Measurements from ENCODE around the gene DCP1A. TPM values are rescaled to one million over a fixed set of nuclear protein-coding genes. Genes with fewer than 3 reads are reported as not detected.
"Not testable (repeated sequence)": the region's sequence is repeated elsewhere in the genome, so short reads cannot be mapped to it uniquely, and the experiment has no call there.

Gene DCP1A
- total RNA-seq, 1 experiment from 2014 or later, result 32.9 TPM

DNA sequence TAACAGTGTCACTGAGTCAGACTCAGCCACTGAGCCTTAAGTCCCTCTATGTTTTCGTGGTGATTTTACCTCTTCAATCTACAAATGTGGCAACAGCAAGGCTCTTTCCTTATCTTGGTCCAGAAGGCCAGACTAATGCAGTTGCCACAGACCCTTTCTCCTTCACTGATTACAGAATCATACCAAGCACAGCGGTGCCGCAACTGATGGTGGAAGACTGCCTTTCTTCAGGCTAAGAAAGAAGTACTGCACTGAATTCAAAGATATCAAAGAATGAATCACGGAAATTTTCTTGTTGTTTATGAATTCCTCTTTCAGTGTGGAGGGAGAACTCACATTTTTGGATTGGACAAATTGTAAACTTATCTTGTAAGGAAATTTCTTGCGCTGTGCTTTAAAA is 18.6 kb downstream of the DCP1A start:
- H3K27ac Mint-ChIP-seq (ENCODE audit: unreplicated experiment), result no peak overlapping the region
- CTCF ChIA-PET, result no interaction called here
- intact Hi-C loops (cut with micrococcal nuclease; ENCODE audit: unreplicated experiment), result no loop called here
- H3K9me3 Mint-ChIP-seq (ENCODE audit: unreplicated experiment), result no peaks in the 10 kb centered on the region
- BruUV-seq (replicated peaks), result no TSS peak
- peak in 1 of 2 experiments; percentile 17 for DNase-seq
- Histone ChIP-seq H3K9me3 (0 out of 2 replicates have a peak, but pooled peaks cover 3% of the 10 kb centered on the region), H3K4me3 (ENCODE audit: low read depth, low read length) (no peak overlapping the region), H3K4me1 (peaks cover 16% of the 10 kb centered on the region), H3K27me3 (replicated peaks; ENCODE audit: control insufficient read depth, insufficient read depth, low read length) (no peaks in the 10 kb centered on the region), H3K36me3 (ENCODE audit: control insufficient read depth, insufficient read depth, low read length) (peaks cover 4% of the 10 kb centered on the region; the same call in 1 of the 2 replicates)
- H3K27me3 Mint-ChIP-seq (ENCODE audit: insufficient read depth, unreplicated experiment), result no peaks in the 10 kb centered on the region
- TF ChIP-seq, protein P1, sequence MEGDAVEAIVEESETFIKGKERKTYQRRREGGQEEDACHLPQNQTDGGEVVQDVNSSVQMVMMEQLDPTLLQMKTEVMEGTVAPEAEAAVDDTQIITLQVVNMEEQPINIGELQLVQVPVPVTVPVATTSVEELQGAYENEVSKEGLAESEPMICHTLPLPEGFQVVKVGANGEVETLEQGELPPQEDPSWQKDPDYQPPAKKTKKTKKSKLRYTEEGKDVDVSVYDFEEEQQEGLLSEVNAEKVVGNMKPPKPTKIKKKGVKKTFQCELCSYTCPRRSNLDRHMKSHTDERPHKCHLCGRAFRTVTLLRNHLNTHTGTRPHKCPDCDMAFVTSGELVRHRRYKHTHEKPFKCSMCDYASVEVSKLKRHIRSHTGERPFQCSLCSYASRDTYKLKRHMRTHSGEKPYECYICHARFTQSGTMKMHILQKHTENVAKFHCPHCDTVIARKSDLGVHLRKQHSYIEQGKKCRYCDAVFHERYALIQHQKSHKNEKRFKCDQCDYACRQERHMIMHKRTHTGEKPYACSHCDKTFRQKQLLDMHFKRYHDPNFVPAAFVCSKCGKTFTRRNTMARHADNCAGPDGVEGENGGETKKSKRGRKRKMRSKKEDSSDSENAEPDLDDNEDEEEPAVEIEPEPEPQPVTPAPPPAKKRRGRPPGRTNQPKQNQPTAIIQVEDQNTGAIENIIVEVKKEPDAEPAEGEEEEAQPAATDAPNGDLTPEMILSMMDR (IDR thresholded peaks at IDR 0.05; ENCODE audit: insufficient read depth in 1 of 2, low read depth in 1 of 2, low read length in 1 of 2, severe bottlenecking in 1 of 2, unreplicated experiment in 1 of 2), result no peak
- POLR2A ChIA-PET, result no interaction called here
- peaks cover 58% of the 10 kb centered on the region for H3K36me3 Mint-ChIP-seq (ENCODE audit: insufficient read depth, unreplicated experiment)
- H3K4me1 Mint-ChIP-seq (ENCODE audit: low read depth, unreplicated experiment), result peaks cover 14% of the 10 kb centered on the region
- H3K4me3 Mint-ChIP-seq (ENCODE audit: unreplicated experiment), result no peak overlapping the region

DNA sequence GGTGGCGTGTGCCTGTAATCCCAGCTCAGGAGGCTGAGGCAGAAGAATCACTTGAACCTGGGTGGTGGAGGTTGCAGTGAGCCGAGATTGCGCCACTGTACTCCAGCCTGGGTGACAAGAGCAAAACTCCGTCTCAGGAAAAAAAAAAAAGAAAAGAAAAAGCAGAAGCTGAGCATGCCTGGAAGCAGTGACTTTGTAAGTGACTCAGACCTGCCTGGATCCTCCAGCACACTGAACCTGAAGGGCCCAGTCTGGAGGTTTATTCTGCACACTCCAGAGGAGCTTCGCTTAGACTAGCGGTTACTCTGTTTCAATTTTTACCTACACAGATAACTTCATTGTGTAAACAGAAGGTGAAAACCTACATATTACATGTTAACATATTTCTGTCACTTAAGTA is 19.4 kb downstream of the DCP1A start:
- H3K27me3 Mint-ChIP-seq (ENCODE audit: insufficient read depth, unreplicated experiment); BruUV-seq (replicated peaks); H3K9me3 Mint-ChIP-seq (ENCODE audit: unreplicated experiment); intact Hi-C loops (cut with micrococcal nuclease; ENCODE audit: unreplicated experiment); H3K36me3 ChIP-seq (ENCODE audit: control insufficient read depth, insufficient read depth, low read length); H3K27me3 ChIP-seq (replicated peaks; ENCODE audit: control insufficient read depth, insufficient read depth, low read length); H3K9me3 ChIP-seq; H3K27ac Mint-ChIP-seq (ENCODE audit: unreplicated experiment); CTCF ChIA-PET; POLR2A ChIA-PET; DNase-seq; H3K4me3 ChIP-seq (ENCODE audit: low read depth, low read length); H3K4me3 Mint-ChIP-seq (ENCODE audit: unreplicated experiment): not testable (repeated sequence)
- peaks cover 22% of the 10 kb centered on the region for H3K4me1 ChIP-seq
- H3K36me3 Mint-ChIP-seq (ENCODE audit: insufficient read depth, unreplicated experiment), result peaks cover 53% of the 10 kb centered on the region
- peaks cover 14% of the 10 kb centered on the region for H3K4me1 Mint-ChIP-seq (ENCODE audit: low read depth, unreplicated experiment)

DNA sequence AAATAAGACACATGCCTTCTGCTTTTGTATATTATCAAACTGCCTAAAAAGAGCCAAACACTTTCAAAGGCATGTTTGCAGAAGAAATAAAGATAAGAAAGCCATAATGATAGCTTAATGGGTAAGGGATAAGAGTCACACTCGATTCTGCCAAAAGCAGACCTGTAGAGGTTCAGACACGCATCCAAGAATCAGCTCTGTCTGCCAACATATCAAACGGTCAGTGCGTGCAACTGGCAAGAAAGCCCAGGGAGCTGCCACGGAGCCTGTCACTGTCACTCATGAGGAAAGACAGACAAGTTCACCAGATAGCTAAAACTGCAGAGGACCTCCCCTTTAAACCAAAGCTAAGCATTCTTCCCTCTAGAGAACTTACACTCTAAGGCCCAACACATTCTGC is 23.2 kb downstream of the DCP1A start:
- H3K9me3 ChIP-seq, result 0 out of 2 replicates have a peak, but pooled peaks cover 3% of the 10 kb centered on the region
- Mint-ChIP-seq H3K27ac (ENCODE audit: unreplicated experiment) (no peak overlapping the region), H3K9me3 (ENCODE audit: unreplicated experiment) (no peaks in the 10 kb centered on the region), H3K27me3 (ENCODE audit: insufficient read depth, unreplicated experiment) (no peaks in the 10 kb centered on the region), H3K4me1 (ENCODE audit: low read depth, unreplicated experiment) (peaks cover 14% of the 10 kb centered on the region), H3K36me3 (ENCODE audit: insufficient read depth, unreplicated experiment) (peaks cover 58% of the 10 kb centered on the region), H3K4me3 (ENCODE audit: unreplicated experiment) (no peak overlapping the region)
- intact Hi-C loops (cut with micrococcal nuclease; ENCODE audit: unreplicated experiment), result no loop called here
- TF ChIP-seq, protein P1 (IDR thresholded peaks at IDR 0.05; ENCODE audit: insufficient read depth in 1 of 2, low read depth in 1 of 2, low read length in 1 of 2, severe bottlenecking in 1 of 2, unreplicated experiment in 1 of 2), result no peak
- H3K27me3 ChIP-seq (replicated peaks; ENCODE audit: control insufficient read depth, insufficient read depth, low read length), result no peaks in the 10 kb centered on the region
- H3K4me3 ChIP-seq (ENCODE audit: low read depth, low read length), result no peak overlapping the region
- ChIA-PET CTCF (no interaction called here), POLR2A (interaction anchor here (1.0 kb wide), 1 partner anchor 23 kb away, joined by 3 read pairs; the partner anchor contains the start of gene DCP1A)
- peaks cover 24% of the 10 kb centered on the region for H3K4me1 ChIP-seq
- no peak for DNase-seq
- H3K36me3 ChIP-seq (ENCODE audit: control insufficient read depth, insufficient read depth, low read length), result peaks cover 4% of the 10 kb centered on the region; the same call in 1 of the 2 replicates
- BruUV-seq (replicated peaks), result no TSS peak

DNA sequence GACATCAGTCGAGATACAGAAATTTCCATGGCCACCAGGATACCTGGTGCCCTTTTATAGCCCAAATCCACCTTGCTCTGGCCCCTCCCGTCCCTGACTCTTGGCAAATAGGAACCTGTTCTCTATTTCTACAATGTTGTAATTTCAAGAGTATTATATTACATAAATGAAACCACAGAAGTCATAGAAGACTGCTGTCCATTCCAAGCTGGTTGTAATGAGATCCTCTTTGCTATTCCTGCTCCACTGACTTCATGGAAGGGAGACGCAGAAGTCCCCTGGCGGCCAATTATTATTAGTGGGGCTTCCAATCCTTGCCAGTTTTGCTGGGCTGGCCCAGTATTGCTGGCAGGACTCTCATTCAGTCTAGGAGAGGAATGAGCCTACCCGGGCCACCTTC is 26.6 kb downstream of the DCP1A start:
- TF ChIP-seq, protein P1 (IDR thresholded peaks at IDR 0.05; ENCODE audit: insufficient read depth in 1 of 2, low read depth in 1 of 2, low read length in 1 of 2, severe bottlenecking in 1 of 2, unreplicated experiment in 1 of 2), result no peak
- POLR2A ChIA-PET, result no interaction called here
- H3K4me3 Mint-ChIP-seq (ENCODE audit: unreplicated experiment), result no peak overlapping the region
- intact Hi-C loops (cut with micrococcal nuclease; ENCODE audit: unreplicated experiment), result no loop called here
- H3K4me1 Mint-ChIP-seq (ENCODE audit: low read depth, unreplicated experiment), result peaks cover 12% of the 10 kb centered on the region
- H3K36me3 Mint-ChIP-seq (ENCODE audit: insufficient read depth, unreplicated experiment), result peaks cover 59% of the 10 kb centered on the region
- no peaks in the 10 kb centered on the region for H3K36me3 ChIP-seq (ENCODE audit: control insufficient read depth, insufficient read depth, low read length)
- H3K27me3 ChIP-seq (replicated peaks; ENCODE audit: control insufficient read depth, insufficient read depth, low read length), result no peaks in the 10 kb centered on the region
- BruUV-seq (replicated peaks), result no TSS peak
- no peaks in the 10 kb centered on the region for H3K27me3 Mint-ChIP-seq (ENCODE audit: insufficient read depth, unreplicated experiment)
- H3K9me3 Mint-ChIP-seq (ENCODE audit: unreplicated experiment), result no peaks in the 10 kb centered on the region
- H3K4me1 ChIP-seq, result peaks cover 16% of the 10 kb centered on the region
- H3K4me3 ChIP-seq (ENCODE audit: low read depth, low read length), result no peak overlapping the region
- no peaks in the 10 kb centered on the region for H3K9me3 ChIP-seq
- DNase-seq, result no peak
- CTCF ChIA-PET, result no interaction called here
- no peak overlapping the region for H3K27ac Mint-ChIP-seq (ENCODE audit: unreplicated experiment)
